Esophagus squamous epithelium (tissue), 5 donors: ENCODE results near the gene YPEL3. TPM values are rescaled to one million over a fixed set of nuclear protein-coding genes. Genes with fewer than 3 reads are reported as not detected.

Experiments used
- DNase-seq: peaks from one replicate; lab custom pipeline; 2025; lab: John Stamatoyannopoulos, UW
- H3K27ac ChIP-seq, 4 donors: fragments of 200-600 bp; sonication (generic); one replicate each; pipeline ENCODE4 v1.5.1; 2016 to 2019; ENCODE audit warnings: mild to moderate bottlenecking in 1 of 4
- H3K27me3 ChIP-seq, 4 donors: fragments of 200-600 bp; sonication (generic); 1 replicate in 3 of 4; 2 replicates in 1 of 4; pipeline versions ENCODE4 v1.5.1 to v1.6.0; 2017 to 2021; ENCODE audit warnings: antibody characterized with exemption in 1 of 4
- H3K36me3 ChIP-seq, 3 donors: fragments of 200-600 bp; sonication (generic); one replicate each; pipeline ENCODE4 v1.5.1; 2016 to 2019
- H3K4me1 ChIP-seq, 3 donors: fragments of 200-600 bp; sonication (generic); one replicate each; pipeline ENCODE4 v1.5.1; 2017 to 2019
- H3K4me3 ChIP-seq, 4 donors: fragments of 200-600 bp; sonication (generic); 1 replicate in 3 of 4; 2 replicates in 1 of 4; pipeline ENCODE4 v1.5.1; 2016 to 2019; ENCODE audit warnings: mild to moderate bottlenecking in 2 of 4, moderate library complexity in 1 of 4
- H3K9me3 ChIP-seq, 3 donors: fragments of 200-600 bp; sonication (generic); one replicate each; pipeline ENCODE4 v1.5.1; 2016 to 2019
- POLR2A ChIP-seq, 4 donors: fragments of 450-650 bp; IDR thresholded peaks; one replicate each; pipeline ENCODE4 v1.6.1; 2017; ENCODE audit warnings: antibody characterized with exemption in 4 of 4, mild to moderate bottlenecking in 4 of 4, moderate library complexity in 3 of 4
- WGBS, 2 donors: methylation state at CpG; one replicate each; pipeline ENCODE4 v1.1.5; 2018; 5-methylcytosine and 5-hydroxymethylcytosine counted together
- intact Hi-C: fragments of 100-400 bp; cut with DNase I; formaldehyde crosslinking; loops from one replicate; pipeline ENCODE4 v1.15.0; 2022
- total RNA-seq, 4 donors: library from RNA; depleted of rRNA; stranded (reverse); fragments of >200 nt; gene quantifications; one replicate each; pipeline ENCODE4 v1.1.0, GENCODE V29; 2016
- TF ChIP-seq, protein P1 (sequence below), 6 experiments: fragments of 450-650 bp in 4 of 6; fragments of 200-600 bp in 2 of 6; sonication (generic) in 2 of 6; IDR thresholded peaks; one replicate each; pipeline ENCODE4 v1.5.1; 2016 to 2019; ENCODE audit warnings: antibody characterized with exemption in 6 of 6, mild to moderate bottlenecking in 4 of 6, moderate library complexity in 4 of 6
- donor health status: DM: yes; HTN: yes; CAD: no.

The YPEL3 gene
- total RNA-seq, 4 donors from 2014 or later: 26.4 to 131 (median 63.0) TPM

GRCh38 chr16:30076276-30076791 is 19.7 kb downstream of the YPEL3 start:
- H3K4me1 ChIP-seq: peaks cover 26 to 54% (median 30%) of the 10 kb centered on the region in 3 donors
- TF ChIP-seq POLR2A (IDR thresholded peaks at IDR 0.05): no peak
- TF ChIP-seq, protein P1, sequence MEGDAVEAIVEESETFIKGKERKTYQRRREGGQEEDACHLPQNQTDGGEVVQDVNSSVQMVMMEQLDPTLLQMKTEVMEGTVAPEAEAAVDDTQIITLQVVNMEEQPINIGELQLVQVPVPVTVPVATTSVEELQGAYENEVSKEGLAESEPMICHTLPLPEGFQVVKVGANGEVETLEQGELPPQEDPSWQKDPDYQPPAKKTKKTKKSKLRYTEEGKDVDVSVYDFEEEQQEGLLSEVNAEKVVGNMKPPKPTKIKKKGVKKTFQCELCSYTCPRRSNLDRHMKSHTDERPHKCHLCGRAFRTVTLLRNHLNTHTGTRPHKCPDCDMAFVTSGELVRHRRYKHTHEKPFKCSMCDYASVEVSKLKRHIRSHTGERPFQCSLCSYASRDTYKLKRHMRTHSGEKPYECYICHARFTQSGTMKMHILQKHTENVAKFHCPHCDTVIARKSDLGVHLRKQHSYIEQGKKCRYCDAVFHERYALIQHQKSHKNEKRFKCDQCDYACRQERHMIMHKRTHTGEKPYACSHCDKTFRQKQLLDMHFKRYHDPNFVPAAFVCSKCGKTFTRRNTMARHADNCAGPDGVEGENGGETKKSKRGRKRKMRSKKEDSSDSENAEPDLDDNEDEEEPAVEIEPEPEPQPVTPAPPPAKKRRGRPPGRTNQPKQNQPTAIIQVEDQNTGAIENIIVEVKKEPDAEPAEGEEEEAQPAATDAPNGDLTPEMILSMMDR (IDR thresholded peaks at IDR 0.05): no peak
- peak overlapping the region; percentile 95 to 98 (median 96) for H3K27ac ChIP-seq
- peak overlapping the region; percentile 84 to 99 (median 96) for H3K4me3 ChIP-seq
- 0 to 2% methylated on average over 7 to 10 of the region's 33 CpGs for WGBS, 2 donors
- H3K36me3 ChIP-seq: peaks cover 14 to 70% (median 15%) of the 10 kb centered on the region in 3 donors
- intact Hi-C loops: no loop called here
- no peaks in the 10 kb centered on the region for H3K9me3 ChIP-seq
- no peak for DNase-seq
- H3K27me3 ChIP-seq: no peaks in the 10 kb centered on the region

DNA sequence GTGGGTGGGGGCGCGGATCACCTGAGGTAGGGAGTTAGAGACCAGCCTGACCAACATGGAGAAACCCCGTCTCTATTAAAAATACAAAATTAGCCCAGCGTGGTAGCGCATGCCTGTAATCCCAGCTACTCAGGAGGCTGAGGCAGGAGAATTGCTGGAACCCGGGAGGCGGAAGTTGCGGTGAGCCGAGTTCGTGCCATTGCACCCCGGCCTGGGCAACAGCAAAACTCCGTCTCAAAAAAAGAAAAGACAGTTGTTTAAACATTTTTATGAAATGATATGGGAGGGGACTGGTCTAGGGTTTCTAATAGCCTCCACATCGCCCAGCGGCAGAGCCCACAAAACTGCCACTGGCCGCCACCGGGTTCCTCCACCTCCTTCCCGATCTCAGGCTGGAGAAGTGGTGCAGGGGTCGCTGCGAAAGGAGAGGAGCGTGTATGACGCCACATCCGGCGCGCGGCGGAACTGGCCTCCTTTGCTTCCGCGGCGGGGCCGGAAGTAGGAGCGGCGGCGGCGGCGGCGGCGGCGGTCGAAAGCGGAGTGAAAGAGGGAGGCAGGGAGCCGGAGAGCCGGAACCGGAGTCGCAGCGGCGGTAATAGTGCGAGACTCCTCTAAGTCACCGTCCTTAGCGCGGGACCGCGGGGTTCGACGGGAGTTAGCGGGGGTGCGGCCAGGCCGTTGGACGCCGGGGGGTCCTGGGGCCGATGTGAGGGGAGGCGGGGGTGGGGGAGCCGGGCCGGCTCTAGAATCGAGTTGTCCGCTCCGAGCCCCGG is 20.3 kb downstream of the YPEL3 start, which contains the start of gene PPP4C:
PPP4C (plus strand) TSS at position 492 of the 773 bp plus-strand sequence. CDS start 384 bp downstream, outside the sequence.
- peak within 1 kb of the TSS; percentile 95 to 98 (median 96) for H3K27ac ChIP-seq
- DNase-seq: no peak
- WGBS, 2 donors: 4% methylated on average over 30 to 36 of the region's 67 CpGs
- H3K27me3 ChIP-seq: no peaks in the 10 kb centered on the region
- peaks cover 26 to 60% (median 30%) of the 10 kb centered on the region in 3 donors for H3K4me1 ChIP-seq
- TF ChIP-seq POLR2A (IDR thresholded peaks at IDR 0.05): peak in 2 of 4 donors; percentile 67 to 87
- TF ChIP-seq, protein P1 (IDR thresholded peaks at IDR 0.05): peak in 2 of 6 experiments; percentile 2 to 13
- peaks cover 12 to 70% (median 15%) of the 10 kb centered on the region in 3 donors for H3K36me3 ChIP-seq
- H3K4me3 ChIP-seq: peak within 1 kb of the TSS; percentile 84 to 99 (median 96)
- intact Hi-C loops: no loop called here
- H3K9me3 ChIP-seq: no peaks in the 10 kb centered on the region

- TF ChIP-seq, protein P1 (IDR thresholded peaks at IDR 0.05): no peak
- no peak for TF ChIP-seq POLR2A (IDR thresholded peaks at IDR 0.05)
- Histone ChIP-seq H3K27ac (peak overlapping the region in 3 of 4 donors; percentile 41 to 100 (median 57)), H3K27me3 (no peaks in the 10 kb centered on the region)
These were observed 25.5 kb downstream of the YPEL3 start for GRCh38 chr16:30070490-30070889.

DNA sequence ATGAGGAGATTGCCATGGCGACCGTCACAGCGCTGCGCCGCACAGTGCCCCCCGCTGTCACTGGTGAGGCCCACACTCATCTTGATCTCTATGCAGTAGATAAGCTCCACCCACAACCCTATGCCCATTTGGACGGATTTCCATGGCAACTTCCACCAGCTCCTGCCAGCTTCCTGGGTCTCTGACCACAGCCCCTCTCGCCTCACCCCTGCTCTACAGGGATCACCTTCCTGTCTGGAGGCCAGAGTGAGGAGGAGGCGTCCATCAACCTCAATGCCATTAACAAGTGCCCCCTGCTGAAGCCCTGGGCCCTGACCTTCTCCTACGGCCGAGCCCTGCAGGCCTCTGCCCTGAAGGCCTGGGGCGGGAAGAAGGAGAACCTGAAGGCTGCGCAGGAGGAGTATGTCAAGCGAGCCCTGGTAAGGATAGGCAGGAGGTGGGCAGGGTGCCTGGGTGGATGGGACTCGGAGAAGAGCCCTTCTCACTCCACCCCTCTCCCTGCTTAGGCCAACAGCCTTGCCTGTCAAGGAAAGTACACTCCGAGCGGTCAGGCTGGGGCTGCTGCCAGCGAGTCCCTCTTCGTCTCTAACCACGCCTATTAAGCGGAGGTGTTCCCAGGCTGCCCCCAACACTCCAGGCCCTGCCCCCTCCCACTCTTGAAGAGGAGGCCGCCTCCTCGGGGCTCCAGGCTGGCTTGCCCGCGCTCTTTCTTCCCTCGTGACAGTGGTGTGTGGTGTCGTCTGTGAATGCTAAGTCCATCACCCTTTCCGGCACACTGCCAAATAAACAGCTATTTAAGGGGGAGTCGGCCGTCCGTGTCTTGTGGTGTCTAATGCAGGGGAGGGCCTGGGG is 26.2 kb downstream of the YPEL3 start:
- H3K9me3 ChIP-seq: no peaks in the 10 kb centered on the region
- no peak for DNase-seq
- H3K27me3 ChIP-seq: no peaks in the 10 kb centered on the region
- WGBS, 2 donors: 70 to 73% methylated on average over 8 to 20 of the region's 31 CpGs
- intact Hi-C loops: no loop called here
- peaks cover 36 to 72% (median 50%) of the 10 kb centered on the region in 3 donors for H3K36me3 ChIP-seq
- no peak for TF ChIP-seq POLR2A (IDR thresholded peaks at IDR 0.05)
- TF ChIP-seq, protein P1 (IDR thresholded peaks at IDR 0.05): no peak
- H3K27ac ChIP-seq: peak overlapping the region in 3 of 4 donors; percentile 41 to 100 (median 57)
- peak overlapping the region in 1 of 4 donors; percentile 34 for H3K4me3 ChIP-seq
- peaks cover 35 to 64% (median 39%) of the 10 kb centered on the region in 3 donors for H3K4me1 ChIP-seq

More at GRCh38 chr16:30070490-30070889, 25.5 kb downstream of the YPEL3 start:
- H3K4me1 ChIP-seq: peaks cover 41 to 70% (median 45%) of the 10 kb centered on the region in 3 donors
- intact Hi-C loops: no loop called here
- H3K9me3 ChIP-seq: no peaks in the 10 kb centered on the region
- no peak for DNase-seq
- H3K4me3 ChIP-seq: peak overlapping the region in 1 of 4 donors; percentile 34
- peaks cover 36 to 72% (median 50%) of the 10 kb centered on the region in 3 donors for H3K36me3 ChIP-seq
